Measurements from ENCODE around the gene ALDH3A1.

ALDH3A1 gene

GRCh38 chr17:19717031-19717360, 31.1 kb downstream of the ALDH3A1 start:
- no peak for DNase-seq (ENCODE audit: low read depth)
- in situ Hi-C loops (cut with HindIII; ENCODE audit: low sequenced_read_pairs) = no loop called here
- H3K4me3 ChIP-seq (ENCODE audit: low read depth, low read length) = no peak overlapping the region
- no peak for TF ChIP-seq CTCF (IDR thresholded peaks at IDR 0.05; ENCODE audit: low read depth, low read length, missing control alignments)

- TF ChIP-seq CTCF (IDR thresholded peaks at IDR 0.05; ENCODE audit: low read depth, low read length, missing control alignments) = no peak
- H3K4me3 ChIP-seq (ENCODE audit: low read depth, low read length) = no peak within 1 kb of the TSS
Measured at GRCh38 chr17:19716108-19717030, 31.7 kb downstream of the ALDH3A1 start, which contains the start of gene SLC47A2. Gene SLC47A2, minus strand, starts transcription at chr17:19716584. Its CDS starts 29 bp downstream, at chr17:19716555.

GRCh38 chr17:19714542-19715411, 33.3 kb downstream of the ALDH3A1 start:
- in situ Hi-C loops (cut with HindIII; ENCODE audit: low sequenced_read_pairs) = no loop called here
- TF ChIP-seq CTCF (IDR thresholded peaks at IDR 0.05; ENCODE audit: low read depth, low read length, missing control alignments) = no peak
- DNase-seq (ENCODE audit: low read depth) = no peak
- no peak overlapping the region for H3K4me3 ChIP-seq (ENCODE audit: low read depth, low read length)

More at GRCh38 chr17:19716108-19717030, 31.7 kb downstream of the ALDH3A1 start, which contains the start of gene SLC47A2:
- DNase-seq (ENCODE audit: low read depth) = no peak
- in situ Hi-C loops (cut with HindIII; ENCODE audit: low sequenced_read_pairs) = no loop called here

- no peak overlapping the region for H3K4me3 ChIP-seq (ENCODE audit: low read depth, low read length)
- in situ Hi-C loops (cut with HindIII; ENCODE audit: low sequenced_read_pairs) = no loop called here
- TF ChIP-seq CTCF (IDR thresholded peaks at IDR 0.05; ENCODE audit: low read depth, low read length, missing control alignments) = no peak
- DNase-seq (ENCODE audit: low read depth) = no peak
Measured at GRCh38 chr17:19713901-19714361, 34.2 kb downstream of the ALDH3A1 start.

- H3K4me3 ChIP-seq (ENCODE audit: low read depth, low read length) = no peak overlapping the region
- peak; percentile 29 for TF ChIP-seq CTCF (IDR thresholded peaks at IDR 0.05; ENCODE audit: low read depth, low read length, missing control alignments)
- in situ Hi-C loops (cut with HindIII; ENCODE audit: low sequenced_read_pairs) = no loop called here
Measured at GRCh38 chr17:19713462-19713861, 34.6 kb downstream of the ALDH3A1 start.

GRCh38 chr17:19712436-19713004, 35.6 kb downstream of the ALDH3A1 start:
- in situ Hi-C loops (cut with HindIII; ENCODE audit: low sequenced_read_pairs) = no loop called here
- no peak for TF ChIP-seq CTCF (IDR thresholded peaks at IDR 0.05; ENCODE audit: low read depth, low read length, missing control alignments)
- no peak for DNase-seq (ENCODE audit: low read depth)
- H3K4me3 ChIP-seq (ENCODE audit: low read depth, low read length) = no peak overlapping the region

More at GRCh38 chr17:19713462-19713861, 34.6 kb downstream of the ALDH3A1 start:
- DNase-seq (ENCODE audit: low read depth) = no peak
